ENCODE results near the gene LDLRAD4.

GRCh38 chr18:13619505-13620205 lies 401.1 kb downstream of the LDLRAD4 start:
- TF ChIP-seq POLR2A (IDR thresholded peaks at IDR 0.05) (no peak), CTCF (IDR thresholded peaks at IDR 0.05) (no peak)
